ENCODE data around the gene TTC39B.

GRCh38 chr9:15121630-15122029, 185.4 kb downstream of the TTC39B start:
- no peak for TF ChIP-seq POLR2AphosphoS5 (IDR thresholded peaks at IDR 0.05)
- TF ChIP-seq POLR2A (IDR thresholded peaks at IDR 0.05): no peak
- TF ChIP-seq CTCF (IDR thresholded peaks at IDR 0.05): no peak
- no peak for TF ChIP-seq EP300 (IDR thresholded peaks at IDR 0.05)
